NCI-H2196 (cell line): ENCODE results near the gene DGCR2.
"Not testable (repeated sequence)": the region's sequence is repeated elsewhere in the genome, so short reads cannot be mapped to it uniquely, and the experiment has no call there.

Experiments used
- DNase-seq: peaks from one replicate; lab custom pipeline; 2025; ENCODE audit not compliant: unreplicated experiment; lab: John Stamatoyannopoulos, UW

Gene DGCR2

DNA sequence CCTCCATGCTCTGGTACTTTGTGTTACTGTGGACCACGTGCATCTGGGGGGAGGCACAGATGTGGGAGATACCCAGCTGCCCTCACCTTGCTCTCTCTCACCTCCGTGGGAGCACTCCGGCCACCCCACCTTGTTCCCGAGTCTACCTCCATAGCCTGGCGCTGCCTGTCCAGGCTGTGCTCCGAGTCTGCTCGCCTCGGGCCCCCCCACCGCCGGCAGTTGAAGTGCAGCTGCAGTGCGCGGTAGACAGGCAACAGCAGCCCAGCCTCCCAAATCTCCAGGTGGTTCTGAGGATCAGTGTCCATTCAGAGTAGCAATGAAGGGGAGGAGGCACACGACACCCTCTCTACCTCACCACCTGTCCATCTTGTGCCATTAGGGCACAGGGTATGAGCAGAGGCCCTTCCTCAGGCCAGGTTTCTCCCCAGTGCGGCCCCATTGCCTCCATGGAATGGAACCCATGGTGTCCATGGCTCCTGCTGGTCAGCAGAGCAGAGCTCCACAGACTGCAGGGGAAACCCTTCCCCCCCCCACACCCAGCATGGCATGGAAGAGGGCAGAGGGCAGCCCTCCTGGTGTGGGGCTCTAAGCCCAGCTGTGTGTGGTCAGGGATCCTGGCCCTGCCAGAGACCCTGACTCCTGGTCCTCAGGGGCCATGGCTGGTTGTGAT, 89.2 kb downstream of the DGCR2 start:
- not testable (repeated sequence) for DNase-seq

DNA sequence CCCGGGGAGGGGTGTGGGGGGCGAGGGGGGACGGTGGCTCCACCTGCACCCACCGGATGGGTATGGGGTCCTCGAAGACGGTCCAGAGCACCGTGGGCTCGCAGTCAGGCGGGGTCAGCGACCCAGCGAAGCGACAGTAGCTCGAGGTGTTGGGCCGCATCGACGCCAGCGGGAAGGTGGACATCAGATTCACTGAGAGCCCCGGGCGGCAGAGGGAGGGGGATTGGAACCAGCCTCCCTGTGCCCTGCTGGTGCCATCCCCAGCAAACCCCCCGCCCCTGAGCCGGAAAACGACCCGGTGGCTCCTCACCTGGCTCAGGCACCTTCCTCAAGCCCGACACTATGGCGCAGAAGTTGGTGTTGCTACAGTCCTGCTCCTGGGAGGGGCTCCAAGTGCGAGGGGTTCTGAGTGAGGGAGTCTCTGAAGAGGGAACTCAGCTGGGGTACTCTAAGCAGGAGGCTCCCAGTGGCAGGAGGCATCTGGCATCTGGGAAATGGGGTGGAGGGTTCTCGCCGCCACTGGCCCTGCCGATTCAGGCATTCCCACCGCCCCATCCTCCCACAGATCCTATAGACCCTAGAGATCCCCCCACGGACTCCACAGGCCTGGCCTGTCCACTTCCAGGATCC, 89.9 kb downstream of the DGCR2 start:
- not testable (repeated sequence) for DNase-seq

GRCh38 chr22:19030889-19031252, 91.3 kb downstream of the DGCR2 start:
- DNase-seq: not testable (repeated sequence)

- DNase-seq: not testable (repeated sequence)
Observed at GRCh38 chr22:19030226-19030888, 91.9 kb downstream of the DGCR2 start.

DNA sequence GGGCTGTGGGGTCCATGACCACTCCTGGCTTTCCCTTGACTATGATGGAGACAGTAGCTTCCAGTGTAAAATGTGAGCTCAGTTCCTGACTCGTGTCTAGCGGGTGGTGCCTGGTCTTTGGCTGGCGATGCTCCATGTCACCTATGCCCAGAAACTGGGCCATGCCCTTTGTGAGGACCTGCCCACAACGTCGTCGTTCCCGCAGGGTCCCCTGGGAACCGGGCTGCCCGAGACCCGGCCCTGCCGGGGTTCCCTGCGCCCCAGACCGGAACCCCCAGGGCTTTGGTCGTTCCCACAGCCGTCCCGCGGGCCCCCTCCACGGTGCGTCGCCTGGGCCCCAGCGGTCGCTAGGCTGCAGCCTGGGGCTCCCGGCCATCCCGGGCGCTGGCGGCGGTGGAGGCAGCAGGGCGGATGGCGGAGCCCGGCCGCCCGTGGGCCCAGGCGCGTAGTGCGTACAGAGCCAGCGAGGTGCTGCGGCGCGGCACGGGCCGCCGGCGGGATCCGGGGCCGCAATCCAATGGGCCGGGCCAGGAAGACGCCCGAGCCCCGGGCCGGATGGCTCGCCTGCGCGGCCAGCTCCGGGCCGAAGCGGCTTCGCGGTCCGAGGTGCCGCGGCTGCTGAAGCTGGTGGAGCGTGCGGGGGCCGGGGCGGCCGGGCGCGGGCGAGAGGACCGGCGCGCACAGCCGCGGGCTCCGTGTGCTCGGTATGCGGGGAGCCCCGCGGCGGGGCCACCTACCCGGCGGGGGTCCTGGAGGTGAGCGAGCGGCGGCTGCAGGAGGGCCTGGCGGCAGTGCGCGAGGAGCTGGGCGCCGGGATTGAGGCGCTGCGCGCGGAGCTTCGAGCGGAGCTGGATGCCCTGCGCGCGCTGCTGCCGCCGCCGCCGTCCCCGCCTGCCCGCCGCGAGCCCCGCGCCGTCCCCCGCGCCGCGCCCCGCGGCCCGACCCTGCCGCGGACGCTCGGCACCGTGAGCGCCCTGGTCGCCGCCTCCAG, 92.8 kb downstream of the DGCR2 start:
- DNase-seq: not testable (repeated sequence)

DNA sequence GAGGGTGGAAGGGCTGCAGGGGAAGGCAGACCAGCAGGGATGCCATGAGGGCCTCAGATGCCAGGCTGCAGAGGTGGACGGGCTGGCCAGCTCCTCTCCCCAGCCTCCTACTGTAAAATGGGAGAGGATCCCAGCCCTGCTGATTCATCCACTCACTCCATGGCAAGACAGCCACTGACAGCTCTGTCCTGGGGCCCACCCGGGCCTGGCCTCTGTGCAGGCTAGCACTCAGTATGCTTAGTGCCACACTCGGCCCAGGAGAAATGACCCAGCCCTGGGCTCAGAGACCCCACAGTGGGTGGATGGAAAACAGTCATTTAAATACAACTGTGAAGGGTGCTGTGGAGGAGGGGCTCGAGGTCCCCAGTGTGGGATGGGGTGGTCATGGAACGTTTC, 94.2 kb downstream of the DGCR2 start:
- DNase-seq: not testable (repeated sequence)

- not testable (repeated sequence) for DNase-seq
Observed at GRCh38 chr22:19027371-19028059, 94.7 kb downstream of the DGCR2 start.

- not testable (repeated sequence) for DNase-seq
Observed at GRCh38 chr22:19026080-19026479, 96.1 kb downstream of the DGCR2 start.

DNA sequence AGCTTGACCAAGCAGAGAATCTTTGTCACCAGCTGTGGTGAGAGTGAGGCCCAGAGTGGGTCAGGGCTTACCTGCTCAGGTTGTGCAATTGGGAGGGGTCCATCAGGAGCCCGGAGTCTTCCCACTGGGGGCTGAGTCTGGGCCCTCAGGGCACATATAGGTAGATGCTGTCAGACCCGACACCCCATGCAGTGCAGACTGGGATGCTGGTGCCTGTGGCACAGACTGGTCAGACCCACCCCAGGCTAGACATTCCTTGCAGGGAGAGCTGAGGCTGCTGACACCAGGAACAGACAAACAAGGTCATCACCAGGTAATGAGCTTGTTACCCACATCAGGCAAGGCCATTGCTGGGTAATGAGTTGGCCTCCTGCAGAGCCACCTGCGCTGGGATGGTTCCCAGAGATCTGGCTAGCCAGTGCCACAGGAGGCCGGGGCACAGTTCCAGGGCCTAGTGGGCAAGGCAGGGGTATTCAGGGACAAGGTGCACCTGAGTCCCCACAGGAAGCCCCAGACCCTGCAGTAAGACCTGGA, 97.2 kb downstream of the DGCR2 start:
- DNase-seq: not testable (repeated sequence)

GRCh38 chr22:19023931-19024330, 98.3 kb downstream of the DGCR2 start:
- DNase-seq: not testable (repeated sequence)

DNA sequence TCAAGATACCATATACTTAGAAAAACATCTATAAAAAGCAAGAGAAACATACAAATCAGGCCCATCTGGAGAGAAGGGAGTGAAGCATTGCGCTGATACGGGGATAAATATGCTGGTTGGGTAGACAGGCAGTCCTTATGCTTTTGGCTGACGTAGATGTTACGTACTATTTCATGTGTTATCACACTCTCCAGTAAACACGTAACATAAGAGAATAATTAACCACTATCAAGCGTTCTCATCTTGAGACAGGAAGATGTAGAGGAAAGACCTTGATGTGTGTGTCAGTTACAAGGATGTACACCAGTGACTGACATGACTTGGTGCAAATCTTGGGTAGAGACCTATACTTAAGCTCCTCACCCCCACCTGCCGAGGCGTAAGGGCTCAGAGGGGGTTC, 99.5 kb downstream of the DGCR2 start:
- DNase-seq: no peak

DNA sequence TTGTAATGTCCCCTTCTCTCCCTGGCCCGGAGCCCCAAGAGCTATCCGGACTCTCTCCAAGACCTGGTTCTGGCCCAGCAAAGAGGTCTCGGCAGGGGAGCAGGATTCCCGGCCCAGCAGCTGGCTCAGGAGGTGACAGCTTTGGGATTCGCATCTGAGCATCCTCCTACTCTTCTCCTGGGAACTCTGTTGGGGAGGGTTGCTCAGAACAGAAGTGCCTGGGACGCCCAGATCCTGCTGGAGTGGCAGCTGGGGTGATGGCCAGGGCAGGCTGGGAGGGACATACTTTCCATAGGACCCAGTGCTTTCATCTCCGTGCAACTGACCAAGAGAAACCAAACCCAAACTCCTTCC, 102.6 kb downstream of the DGCR2 start:
- no peak for DNase-seq

DNA sequence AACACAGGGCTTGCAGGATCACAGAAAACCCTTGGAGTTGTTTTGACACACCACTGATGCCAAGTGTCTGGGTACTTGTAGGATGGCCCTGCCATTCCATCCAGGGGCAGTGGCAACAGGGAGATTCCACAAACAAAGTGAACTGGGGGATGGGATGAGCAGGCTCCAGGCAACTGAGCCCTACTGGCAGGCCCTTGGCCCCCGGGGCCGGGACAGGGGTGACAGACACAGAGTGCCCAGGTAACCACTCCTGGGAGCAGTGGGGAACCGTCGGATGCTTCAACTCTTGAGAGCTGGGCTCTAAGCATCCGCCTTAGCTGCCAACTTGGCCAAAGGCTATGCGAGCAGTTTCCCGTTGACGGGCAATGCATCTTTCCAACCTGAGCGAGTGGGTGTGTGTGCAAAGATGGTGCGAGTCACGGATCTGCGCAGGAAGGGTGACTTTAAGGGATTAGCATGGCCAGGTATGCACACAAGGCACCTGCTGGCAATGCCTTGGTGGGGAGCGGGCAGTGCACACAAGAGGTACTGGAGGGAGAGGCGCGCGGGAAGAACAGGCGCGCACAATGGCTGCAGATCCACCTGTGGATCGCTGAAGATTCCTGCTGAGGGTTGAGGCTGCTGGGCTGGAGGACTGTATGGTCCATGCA, 103.1 kb downstream of the DGCR2 start:
- DNase-seq: no peak

GRCh38 chr22:19018256-19018655, 104.0 kb downstream of the DGCR2 start:
- DNase-seq: no peak

- no peak for DNase-seq
Observed at GRCh38 chr22:19016081-19016766, 106.0 kb downstream of the DGCR2 start.

DNA sequence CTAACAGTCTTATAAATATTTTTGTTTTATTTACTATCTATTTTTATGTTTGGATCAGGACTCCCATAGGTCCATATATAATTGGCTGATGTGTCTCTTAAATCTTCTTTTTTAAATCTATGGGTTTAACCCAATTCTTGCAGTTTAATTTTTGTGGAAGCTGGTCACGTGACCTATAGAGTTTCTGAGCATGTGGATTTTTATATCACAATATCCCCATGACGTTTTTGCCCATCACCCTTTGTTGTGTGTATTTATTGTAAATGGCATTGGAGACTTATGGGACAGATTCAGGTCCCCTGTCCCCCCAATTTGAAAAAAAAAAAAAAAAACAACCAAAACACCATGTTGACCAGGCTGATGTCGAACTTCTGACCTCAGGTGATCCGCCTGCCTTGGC, 107.3 kb downstream of the DGCR2 start:
- DNase-seq: no peak

DNA sequence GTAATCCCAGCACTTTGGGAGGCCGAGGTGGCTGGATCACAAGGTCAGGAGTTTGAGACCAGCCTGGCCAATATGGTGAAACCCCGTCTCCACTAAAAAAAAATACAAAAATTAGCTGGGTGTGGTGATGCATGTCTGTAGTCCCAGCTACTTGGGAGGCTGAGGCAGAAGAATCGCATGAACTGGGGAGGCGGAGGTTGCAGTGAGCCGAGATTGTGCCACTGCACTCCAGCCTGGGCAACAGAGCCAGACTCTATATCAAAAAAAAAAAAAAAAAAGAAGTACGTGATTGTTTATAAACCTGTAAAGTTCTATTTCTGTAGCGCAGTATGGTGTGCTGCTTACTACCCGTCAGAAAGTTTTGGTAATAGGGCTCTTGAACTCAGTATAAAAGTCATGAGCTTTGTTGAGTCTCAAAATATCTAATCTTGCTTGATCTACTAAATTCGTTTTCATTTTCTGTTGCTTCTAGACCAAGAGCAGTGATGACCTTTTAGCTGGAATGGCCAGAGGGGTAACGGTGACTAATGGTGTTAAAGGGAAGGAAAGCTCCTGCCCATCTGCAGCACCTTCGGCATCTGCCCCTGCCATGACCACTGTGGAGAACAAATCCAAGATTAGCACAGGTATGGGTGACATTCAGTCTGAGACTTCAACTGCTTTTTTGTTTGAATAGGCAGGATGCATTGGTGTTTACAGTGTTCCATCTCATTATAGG, 108.2 kb downstream of the DGCR2 start:
- not testable (repeated sequence) for DNase-seq

DNA sequence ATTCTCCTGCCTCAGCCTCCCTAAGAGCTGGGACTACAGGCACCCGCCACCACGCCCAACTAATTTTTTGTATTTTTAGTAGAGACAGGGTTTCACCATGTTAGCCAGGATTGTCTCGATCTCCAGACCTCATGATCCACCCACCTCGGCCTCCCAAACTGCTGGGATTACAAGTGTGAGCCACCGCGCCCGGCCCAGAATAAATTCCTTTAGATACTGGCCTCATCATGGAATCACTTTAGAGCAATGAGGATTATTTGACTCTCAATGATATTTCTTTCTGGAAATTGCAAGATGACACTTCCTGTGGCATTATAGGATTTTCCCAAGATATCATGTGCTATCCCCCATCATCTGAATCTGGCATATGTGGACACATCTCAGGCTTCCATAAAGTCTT, 108.8 kb downstream of the DGCR2 start:
- DNase-seq: not testable (repeated sequence)
